HEK293 (cell line): Measurements from ENCODE around the gene GHITM.
A peak's percentile ranks its signal among the peaks of the same experiment; 100 is the strongest.

Source experiments
- AEBP2 ChIP-seq: fragments of 450-650 bp; formaldehyde crosslinking; IDR thresholded peaks from 2 replicates; pipeline ENCODE4 v1.5.1; 2016; ENCODE audit warnings: missing biosample characterization, missing genetic modification characterization, borderline replicate concordance
- GLI4 ChIP-seq: fragments of 450-650 bp; formaldehyde crosslinking; IDR thresholded peaks from 2 replicates; pipeline ENCODE4 v1.5.1; 2016; ENCODE audit warnings: missing biosample characterization, missing genetic modification characterization
- GLIS2 ChIP-seq: fragments of 450-650 bp; formaldehyde crosslinking; IDR thresholded peaks from 2 replicates; pipeline ENCODE4 v1.5.1; 2016; ENCODE audit warnings: missing biosample characterization, missing genetic modification characterization
- OVOL3 ChIP-seq: fragments of 450-650 bp; formaldehyde crosslinking; IDR thresholded peaks from 2 replicates; pipeline ENCODE4 v1.5.1; 2016; ENCODE audit warnings: missing biosample characterization, missing genetic modification characterization
- PRDM2 ChIP-seq: fragments of 450-650 bp; formaldehyde crosslinking; IDR thresholded peaks from 2 replicates; pipeline ENCODE4 v1.5.1; 2016; ENCODE audit warnings: missing biosample characterization, missing genetic modification characterization, borderline replicate concordance
- RBAK ChIP-seq: fragments of 450-650 bp; formaldehyde crosslinking; IDR thresholded peaks from 2 replicates; pipeline ENCODE4 v1.5.1; 2016; ENCODE audit warnings: missing biosample characterization, missing genetic modification characterization
- REPIN1 ChIP-seq: fragments of 450-650 bp; formaldehyde crosslinking; IDR thresholded peaks from 2 replicates; pipeline ENCODE4 v1.5.1; 2017; ENCODE audit warnings: missing biosample characterization, missing genetic modification characterization, low read depth
- SALL2 ChIP-seq: fragments of 450-650 bp; formaldehyde crosslinking; IDR thresholded peaks from 2 replicates; pipeline ENCODE4 v1.5.0; 2017; ENCODE audit warnings: missing biosample characterization, mild to moderate bottlenecking, missing genetic modification characterization, borderline replicate concordance
- SETDB1 ChIP-seq: IDR thresholded peaks from one replicate; pipeline ENCODE4 v1.6.1; 2017; ENCODE audit warnings: mild to moderate bottlenecking, low read length, moderate library complexity, mixed read lengths; ENCODE audit not compliant: insufficient read length
- ZNF112 ChIP-seq: fragments of 450-650 bp; formaldehyde crosslinking; IDR thresholded peaks from 2 replicates; pipeline ENCODE4 v1.5.0; 2017; ENCODE audit warnings: missing biosample characterization, missing genetic modification characterization
- ZNF133 ChIP-seq: fragments of 450-650 bp; formaldehyde crosslinking; IDR thresholded peaks from 2 replicates; pipeline ENCODE4 v1.5.1; 2016; ENCODE audit warnings: missing biosample characterization, missing genetic modification characterization
- ZNF140 ChIP-seq: fragments of 450-650 bp; formaldehyde crosslinking; IDR thresholded peaks from 2 replicates; pipeline ENCODE4 v1.5.1; 2016; ENCODE audit warnings: missing biosample characterization, missing genetic modification characterization
- ZNF155 ChIP-seq: fragments of 450-650 bp; formaldehyde crosslinking; IDR thresholded peaks from 2 replicates; pipeline ENCODE4 v1.5.1; 2016; ENCODE audit warnings: missing biosample characterization, missing genetic modification characterization
- ZNF169 ChIP-seq: fragments of 450-650 bp; formaldehyde crosslinking; IDR thresholded peaks from 2 replicates; pipeline ENCODE4 v1.5.1; 2016; ENCODE audit warnings: missing biosample characterization, missing genetic modification characterization
- ZNF174 ChIP-seq: fragments of 450-650 bp; formaldehyde crosslinking; IDR thresholded peaks from 2 replicates; pipeline ENCODE4 v1.5.0; 2017; ENCODE audit warnings: missing biosample characterization, mild to moderate bottlenecking, missing genetic modification characterization
- ZNF19 ChIP-seq: fragments of 450-650 bp; formaldehyde crosslinking; IDR thresholded peaks from 2 replicates; pipeline ENCODE4; 2016; ENCODE audit warnings: missing biosample characterization, missing genetic modification characterization, low read depth
- ZNF202 ChIP-seq: fragments of 450-650 bp; formaldehyde crosslinking; IDR thresholded peaks from 2 replicates; pipeline ENCODE4 v1.5.1; 2016; ENCODE audit warnings: missing biosample characterization, missing genetic modification characterization, borderline replicate concordance
- ZNF211 ChIP-seq: fragments of 450-650 bp; formaldehyde crosslinking; IDR thresholded peaks from 2 replicates; pipeline ENCODE4 v1.5.1; 2016; ENCODE audit warnings: low read depth, missing biosample characterization, missing genetic modification characterization
- ZNF239 ChIP-seq: fragments of 450-650 bp; formaldehyde crosslinking; IDR thresholded peaks from 2 replicates; pipeline ENCODE4 v1.5.1; 2016; ENCODE audit warnings: missing biosample characterization, missing genetic modification characterization
- ZNF280D ChIP-seq: fragments of 450-650 bp; formaldehyde crosslinking; IDR thresholded peaks from 2 replicates; pipeline ENCODE4 v1.5.1; 2016; ENCODE audit warnings: missing biosample characterization, missing genetic modification characterization
- ZNF302 ChIP-seq: fragments of 450-650 bp; formaldehyde crosslinking; IDR thresholded peaks from 2 replicates; pipeline ENCODE4 v1.5.1; 2016; ENCODE audit warnings: missing biosample characterization, missing genetic modification characterization, low read depth
- ZNF311 ChIP-seq: fragments of 450-650 bp; formaldehyde crosslinking; IDR thresholded peaks from 2 replicates; pipeline ENCODE4 v1.5.1; 2017; ENCODE audit warnings: missing biosample characterization, missing genetic modification characterization, borderline replicate concordance
- ZNF48 ChIP-seq: fragments of 450-650 bp; formaldehyde crosslinking; IDR thresholded peaks from 2 replicates; pipeline ENCODE4 v1.5.1; 2016; ENCODE audit warnings: missing biosample characterization, missing genetic modification characterization
- ZNF544 ChIP-seq: fragments of 450-650 bp; formaldehyde crosslinking; IDR thresholded peaks from 2 replicates; pipeline ENCODE4 v1.5.0; 2017; ENCODE audit warnings: missing biosample characterization, missing genetic modification characterization
- ZNF580 ChIP-seq: fragments of 450-650 bp; formaldehyde crosslinking; IDR thresholded peaks from 2 replicates; pipeline ENCODE4 v1.5.1; 2016; ENCODE audit warnings: missing biosample characterization, missing genetic modification characterization
- ZNF585B ChIP-seq: fragments of 450-650 bp; formaldehyde crosslinking; IDR thresholded peaks from 2 replicates; pipeline ENCODE4 v1.5.1; 2016; ENCODE audit warnings: missing biosample characterization, missing genetic modification characterization
- ZNF639 ChIP-seq: fragments of 450-650 bp; formaldehyde crosslinking; IDR thresholded peaks from 2 replicates; pipeline ENCODE4 v1.5.1; 2016; ENCODE audit warnings: missing biosample characterization, missing genetic modification characterization
- ZNF792 ChIP-seq: fragments of 450-650 bp; formaldehyde crosslinking; IDR thresholded peaks from 2 replicates; pipeline ENCODE4 v1.5.1; 2016; ENCODE audit warnings: missing biosample characterization, missing genetic modification characterization

The GHITM gene

GRCh38 chr10:84139126-84140035 is at the start of gene GHITM (continued):
- TF ChIP-seq ZNF280D = no peak
- TF ChIP-seq AEBP2 (tag by site-specific recombination) = no peak
- no peak for TF ChIP-seq ZNF202 (tag by site-specific recombination)
- TF ChIP-seq ZNF792 (tag by site-specific recombination) = no peak
- TF ChIP-seq ZNF239 (tag by site-specific recombination) = no peak
- TF ChIP-seq ZNF580 (tag by site-specific recombination) = 0 out of 2 replicates have a peak, but pooled peaks have one; percentile 17
- TF ChIP-seq SALL2 (tag by site-specific recombination) = no peak
- TF ChIP-seq ZNF155 (tag by site-specific recombination) = no peak
- TF ChIP-seq ZNF311 (tag by site-specific recombination) = no peak
- TF ChIP-seq ZNF19 (tag by site-specific recombination) = no peak
- TF ChIP-seq GLI4 (tag by site-specific recombination) = peak; percentile 73; the same call in 1 of the 2 replicates
- no peak; the same call in 1 of the 2 replicates for TF ChIP-seq OVOL3 (tag by site-specific recombination)
- TF ChIP-seq ZNF585B (tag by site-specific recombination) = no peak
- no peak for TF ChIP-seq ZNF140 (tag by site-specific recombination)
- TF ChIP-seq ZNF174 = no peak
- no peak for TF ChIP-seq ZNF112 (tag by site-specific recombination)
- no peak for TF ChIP-seq ZNF169 (tag by site-specific recombination)
- no peak for TF ChIP-seq ZNF48 (tag by site-specific recombination)
- no peak for TF ChIP-seq ZNF302
- TF ChIP-seq PRDM2 (tag by site-specific recombination) = no peak
- TF ChIP-seq REPIN1 (tag by site-specific recombination) = 0 out of 2 replicates have a peak, but pooled peaks have one; percentile 52
- TF ChIP-seq SETDB1 = no peak
- TF ChIP-seq ZNF639 (tag by site-specific recombination) = peak; percentile 24; the same call in 1 of the 2 replicates
- TF ChIP-seq ZNF544 = no peak
- TF ChIP-seq ZNF133 = no peak
- no peak for TF ChIP-seq ZNF211 (tag by site-specific recombination)
- no peak for TF ChIP-seq RBAK (tag by site-specific recombination)
- peak; percentile 78 for TF ChIP-seq GLIS2 (tag by site-specific recombination)
